B cell (primary cell): ENCODE data around the gene CBARP. TPM values are rescaled to one million over a fixed set of nuclear protein-coding genes. Genes with fewer than 3 reads are reported as not detected.

ENCODE experiments used
- ATAC-seq: fragments of 200-7000 bp; cut with Tn5 transposase; one replicate; pipeline ENCODE4 v1.10.0; 2021; ENCODE audit warnings: low read depth, mild to moderate bottlenecking, moderate number of reproducible peaks, moderate library complexity
- CTCF ChIA-PET: fragments of 350-600 bp; sonication (Branson Sonifier 250); formaldehyde crosslinking; loops from one replicate; lab custom pipeline; 2021; ENCODE audit warnings: antibody characterized with exemption, inconsistent platforms; lab: Charles Lee
- POLR2A ChIA-PET: fragments of 350-600 bp; sonication (Branson Sonifier 250); formaldehyde crosslinking; loops from one replicate; lab custom pipeline; 2021; ENCODE audit warnings: antibody characterized with exemption; lab: Charles Lee
- DNase-seq: peaks from one replicate; pipeline ENCODE4 v3.0.0; 2013
- H2AFZ ChIP-seq: 2 replicates; pipeline ENCODE4 v1.6.1; 2012; ENCODE audit warnings: mild to moderate bottlenecking, low read depth, low read length; ENCODE audit not compliant: insufficient read depth, poor library complexity, severe bottlenecking
- H3K27ac ChIP-seq, 2 donors: 1 replicate in 1 of 2; 2 replicates in 1 of 2; pipeline ENCODE4 v1.5.1; 2012 to 2013; ENCODE audit warnings: low read length in 2 of 2, mild to moderate bottlenecking in 2 of 2, moderate library complexity in 1 of 2
- H3K27me3 ChIP-seq, 4 experiments: fragments of 200-600 bp in 1 of 4; sonication (generic) in 1 of 4; replicated peaks in 1 of 4; 1 replicate in 2 of 4; 2 replicates in 2 of 4; pipeline versions ENCODE4 v1.6.1 to v1.7.0; 2013 to 2016; ENCODE audit warnings: low read length in 3 of 4, mild to moderate bottlenecking in 2 of 4, mixed read lengths in 1 of 4, moderate library complexity in 1 of 4; ENCODE audit not compliant: insufficient read depth in 4 of 4, control insufficient read depth in 3 of 4; ENCODE audit errors: control extremely low read depth in 1 of 4
- H3K36me3 ChIP-seq, 2 experiments: replicated peaks in 1 of 2; 1 replicate in 1 of 2; 2 replicates in 1 of 2; pipeline versions ENCODE4 v1.6.1 to v1.7.1; 2013; ENCODE audit warnings: low read length in 1 of 2; ENCODE audit not compliant: insufficient read depth in 2 of 2, control insufficient read depth in 1 of 2; ENCODE audit errors: control extremely low read depth in 1 of 2, extremely low read depth in 1 of 2
- H3K4me1 ChIP-seq, 2 donors: fragments of 200-600 bp in 1 of 2; sonication (generic) in 1 of 2; 1 replicate in 1 of 2; 2 replicates in 1 of 2; pipeline versions ENCODE4 v1.5.1 to v1.6.1; 2013 to 2017; ENCODE audit warnings: low read length in 2 of 2; ENCODE audit not compliant: control insufficient read depth in 2 of 2, insufficient read depth in 2 of 2
- H3K4me2 ChIP-seq: replicated peaks from 2 replicates; pipeline ENCODE3; 2012; ENCODE audit warnings: mild to moderate bottlenecking, low read depth, low read length; ENCODE audit not compliant: poor library complexity, severe bottlenecking
- H3K4me3 ChIP-seq, 5 experiments: fragments of 200-600 bp in 1 of 5; sonication (generic) in 1 of 5; 1 replicate in 3 of 5; 2 replicates in 2 of 5; pipeline versions ENCODE4 v1.5.1 to v1.7.0; 2011 to 2016; ENCODE audit warnings: low read length in 4 of 5, mild to moderate bottlenecking in 4 of 5, low read depth in 2 of 5, control low read depth in 1 of 5, moderate library complexity in 1 of 5; ENCODE audit not compliant: insufficient read depth in 1 of 5; ENCODE audit errors: control extremely low read depth in 1 of 5, extremely low read depth in 1 of 5
- H3K79me2 ChIP-seq: fragments of 200-600 bp; sonication (generic); one replicate; pipeline ENCODE4 v1.6.0; 2016; ENCODE audit warnings: low read length; ENCODE audit not compliant: control insufficient read depth, insufficient read depth
- H3K9ac ChIP-seq: fragments of 200-600 bp; sonication (generic); 2 replicates; pipeline ENCODE4 v1.6.1; 2017; ENCODE audit warnings: mild to moderate bottlenecking, low read length, moderate library complexity
- H3K9me3 ChIP-seq, 3 donors: one replicate each; pipeline versions ENCODE4 v1.6.1 to v1.7.1; 2013; ENCODE audit warnings: low read length in 2 of 3; ENCODE audit not compliant: control insufficient read depth in 2 of 3, insufficient read depth in 1 of 3; ENCODE audit errors: control extremely low read depth in 1 of 3
- H4K20me1 ChIP-seq: 2 replicates; pipeline ENCODE4 v1.6.0; 2012; ENCODE audit warnings: mild to moderate bottlenecking, low read length; ENCODE audit not compliant: insufficient read depth, control insufficient read depth, poor library complexity, severe bottlenecking
- H3K27ac Mint-ChIP-seq: one replicate; pipeline ENCODE4 v1.8.0; 2021; ENCODE audit warnings: mixed read lengths
- H3K27me3 Mint-ChIP-seq: one replicate; pipeline ENCODE4 v1.8.0; 2021; ENCODE audit warnings: mixed read lengths
- H3K4me1 Mint-ChIP-seq: one replicate; pipeline ENCODE4 v1.8.0; 2021; ENCODE audit warnings: mixed read lengths
- H3K4me3 Mint-ChIP-seq: one replicate; pipeline ENCODE4 v1.8.0; 2021; ENCODE audit warnings: mixed read lengths
- H3K9me3 Mint-ChIP-seq: one replicate; pipeline ENCODE4 v1.8.0; 2022; ENCODE audit warnings: mixed read lengths; ENCODE audit not compliant: insufficient read depth
- CTCF ChIP-seq: fragments of 200-600 bp; IDR thresholded peaks from one replicate; pipeline ENCODE4 v1.8.0; 2022; ENCODE audit warnings: antibody characterized with exemption, mild to moderate bottlenecking
- EZH2 ChIP-seq: IDR thresholded peaks from 2 replicates; pipeline ENCODE4 v1.6.1; 2012; ENCODE audit warnings: borderline replicate concordance, low read depth, mild to moderate bottlenecking, moderate library complexity, low read length; ENCODE audit not compliant: insufficient read depth, poor library complexity, severe bottlenecking
- WGBS: methylation state at CpG from one replicate; pipeline ENCODE4 v1.1.5; 2013; ENCODE audit warnings: missing lambda C conversion rate; ENCODE audit not compliant: insufficient coverage; 5-methylcytosine and 5-hydroxymethylcytosine counted together
- intact Hi-C: fragments of 100-400 bp; cut with micrococcal nuclease; formaldehyde crosslinking; loops from one replicate; pipeline ENCODE4 v1.10.0; 2022
- polyA plus RNA-seq: library from polyadenylated mRNA; depleted of rRNA; stranded (reverse); fragments of >200 nt; gene quantifications from 2 replicates; pipeline ENCODE4 v1.2.3, GENCODE V29; 2012
- total RNA-seq, 2 donors: library from RNA; stranded (reverse); fragments of 120-200 nt in 1 of 2; gene quantifications; 1 replicate in 1 of 2; 2 replicates in 1 of 2; pipeline versions ENCODE4 v1.2.3 to v1.2.4, GENCODE V29; 2013 to 2022

The CBARP gene
- total and polyA plus RNA-seq, 2 donors (not counting 1 experiment from before 2014, with no cell fraction given) = not detected

- Histone ChIP-seq H3K4me1 (peaks cover 70 to 86% of the 10 kb centered on the region in 2 donors), H2AFZ (no peak overlapping the region), H3K4me2 (peak overlapping the region; percentile 83), H3K9me3 (no peaks in the 10 kb centered on the region), H3K9ac (no peak overlapping the region), H3K27ac (peak overlapping the region; percentile 88 to 92), H3K79me2 (peaks cover 59% of the 10 kb centered on the region), H3K4me3 (peak overlapping the region in 3 of 5 experiments; percentile 13 to 34 (median 18)), H3K27me3 (no peaks in the 10 kb centered on the region), H4K20me1 (peaks cover 60% of the 10 kb centered on the region), H3K36me3 (peaks cover 7 to 36% of the 10 kb centered on the region in 2 experiments)
- CTCF ChIA-PET = interaction anchor here (0.8 to 10.0 kb wide), 12 partner anchors 8 to 156 kb away, joined by 3 to 658 read pairs (median 7); partner anchors contain the start of genes ATP5F1D and NDUFS7
- no peaks in the 10 kb centered on the region for H3K27me3 Mint-ChIP-seq
- POLR2A ChIA-PET = interaction anchor here (0.5 to 11.0 kb wide), 30 partner anchors 11 to 1976 kb away, joined by 3 to 402 read pairs (median 4); partner anchors contain the start of genes ATP5F1D, CBARP, GPX4 and MIDN
- peak; percentile 58 for DNase-seq
- ATAC-seq = no peak
- peak overlapping the region; percentile 95 for H3K4me3 Mint-ChIP-seq
- H3K27ac Mint-ChIP-seq = peak overlapping the region; percentile 95
- H3K9me3 Mint-ChIP-seq = no peaks in the 10 kb centered on the region
- peaks cover 79% of the 10 kb centered on the region for H3K4me1 Mint-ChIP-seq
- 61% methylated on average over 40 of the region's 40 CpGs for WGBS
- TF ChIP-seq EZH2 (no peak), CTCF (no peak)
- intact Hi-C loops = loop anchor here (1.0 to 5.0 kb wide), 3 partner anchors 8 to 222 kb away; partner anchors contain the start of genes GPX4, PCSK4 and REEP6
Observed at GRCh38 chr19:1268226-1269064, 30.6 kb upstream of the CBARP start.
